T-helper 17 cell (primary cell): ENCODE data around the gene CHD1. TPM values are rescaled to one million over a fixed set of nuclear protein-coding genes. Genes with fewer than 3 reads are reported as not detected.

Source experiments
- ATAC-seq: fragments of 150-1000 bp; cut with Tn5 transposase; 2 replicates; pipeline ENCODE4 v1.10.0; 2021; ENCODE audit warnings: mild to moderate bottlenecking, moderate library complexity
- DNase-seq, 3 donors: peaks; one replicate each; pipeline versions ENCODE4 v3.0.0 to v3.0.0-alpha.2; 2020 to 2021
- H3K9me3 ChIP-seq: one replicate; pipeline ENCODE4 v1.7.0; 2013; ENCODE audit warnings: low read length, mild to moderate bottlenecking; ENCODE audit not compliant: control insufficient read depth, poor library complexity, severe bottlenecking
- H3K27ac Mint-ChIP-seq: one replicate; pipeline ENCODE4 v1.8.0; 2022; ENCODE audit warnings: mild to moderate bottlenecking, moderate library complexity, mixed read lengths
- H3K27me3 Mint-ChIP-seq: one replicate; pipeline ENCODE4 v1.8.0; 2022; ENCODE audit warnings: mixed read lengths
- H3K36me3 Mint-ChIP-seq: one replicate; pipeline ENCODE4 v1.8.0; 2022; ENCODE audit warnings: low read depth, mixed read lengths
- H3K4me1 Mint-ChIP-seq: one replicate; pipeline ENCODE4 v1.8.0; 2022; ENCODE audit warnings: mild to moderate bottlenecking, mixed read lengths
- H3K4me3 Mint-ChIP-seq: one replicate; pipeline ENCODE4 v1.8.0; 2022; ENCODE audit warnings: mild to moderate bottlenecking, moderate library complexity, mixed read lengths
- total RNA-seq, 4 donors: library from RNA in 2 of 4; stranded (reverse) in 2 of 4; gene quantifications; one replicate each; pipeline ENCODE4 v1.2.3 and lab custom pipeline; 2022 to 2026

The CHD1 gene
- total RNA-seq, 2 donors from 2014 or later, result 170 to 199 TPM

GRCh38 chr5:98804066-98804465, 124.7 kb downstream of the CHD1 start:
- Mint-ChIP-seq H3K36me3 (peaks cover 12% of the 10 kb centered on the region), H3K4me3 (no peak overlapping the region), H3K4me1 (peaks cover 5% of the 10 kb centered on the region), H3K27ac (no peak overlapping the region), H3K27me3 (no peaks in the 10 kb centered on the region)
- ATAC-seq (no peak), DNase-seq (no peak)
- peaks cover 4% of the 10 kb centered on the region for H3K9me3 ChIP-seq

Other genes with a start within 250 kb of the CHD1 start
- gene RGMB, start 155.3 kb downstream of the CHD1 start, total RNA-seq, result 10 to 100 TPM; 13.7 to 15.0 TPM